HFF-Myc (cell line): ENCODE data around the gene KIF2C.
"Not testable (repeated sequence)": the region's sequence is repeated elsewhere in the genome, so short reads cannot be mapped to it uniquely, and the experiment has no call there.

Experiments used
- DNase-seq: peaks from one replicate; pipeline ENCODE4 v3.0.0-alpha.2; 2011; ENCODE audit warnings: low read depth; ENCODE audit errors: extremely low read depth
- H3K4me3 ChIP-seq: replicated peaks from 2 replicates; pipeline ENCODE4 v1.5.1; 2011; ENCODE audit warnings: low read depth, mild to moderate bottlenecking, control low read depth, low read length
- TF ChIP-seq, protein P1 (sequence below): IDR thresholded peaks from 2 replicates; pipeline ENCODE4 v1.5.1; 2012; ENCODE audit warnings: mild to moderate bottlenecking, low read depth, low read length, control low read depth; ENCODE audit errors: missing control alignments

Gene KIF2C

GRCh38 chr1:44760876-44761275 is 21.2 kb downstream of the KIF2C start:
- H3K4me3 ChIP-seq: no peak overlapping the region
- no peak for DNase-seq
- TF ChIP-seq, protein P1, sequence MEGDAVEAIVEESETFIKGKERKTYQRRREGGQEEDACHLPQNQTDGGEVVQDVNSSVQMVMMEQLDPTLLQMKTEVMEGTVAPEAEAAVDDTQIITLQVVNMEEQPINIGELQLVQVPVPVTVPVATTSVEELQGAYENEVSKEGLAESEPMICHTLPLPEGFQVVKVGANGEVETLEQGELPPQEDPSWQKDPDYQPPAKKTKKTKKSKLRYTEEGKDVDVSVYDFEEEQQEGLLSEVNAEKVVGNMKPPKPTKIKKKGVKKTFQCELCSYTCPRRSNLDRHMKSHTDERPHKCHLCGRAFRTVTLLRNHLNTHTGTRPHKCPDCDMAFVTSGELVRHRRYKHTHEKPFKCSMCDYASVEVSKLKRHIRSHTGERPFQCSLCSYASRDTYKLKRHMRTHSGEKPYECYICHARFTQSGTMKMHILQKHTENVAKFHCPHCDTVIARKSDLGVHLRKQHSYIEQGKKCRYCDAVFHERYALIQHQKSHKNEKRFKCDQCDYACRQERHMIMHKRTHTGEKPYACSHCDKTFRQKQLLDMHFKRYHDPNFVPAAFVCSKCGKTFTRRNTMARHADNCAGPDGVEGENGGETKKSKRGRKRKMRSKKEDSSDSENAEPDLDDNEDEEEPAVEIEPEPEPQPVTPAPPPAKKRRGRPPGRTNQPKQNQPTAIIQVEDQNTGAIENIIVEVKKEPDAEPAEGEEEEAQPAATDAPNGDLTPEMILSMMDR: no peak

DNA sequence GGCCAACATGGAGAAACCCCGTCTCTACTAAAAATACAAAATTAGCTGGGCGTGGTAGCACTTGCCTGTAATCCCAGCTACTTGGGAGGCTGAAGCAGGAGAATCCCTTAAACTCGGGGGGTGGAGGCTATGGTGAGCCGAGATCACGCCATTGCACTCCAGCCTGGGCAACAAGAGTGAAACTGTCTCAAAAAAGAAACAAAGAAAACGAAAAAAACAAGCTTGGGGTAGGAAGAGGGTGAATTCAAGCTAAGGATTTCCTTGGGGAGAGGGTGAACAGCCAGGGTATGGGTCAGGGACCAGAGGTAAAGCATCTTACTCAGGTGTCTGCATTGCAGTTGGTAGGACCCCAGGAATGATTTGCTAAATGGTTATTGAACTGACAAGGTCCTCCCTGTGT is 26.8 kb downstream of the KIF2C start:
- DNase-seq, H3K4me3 ChIP-seq: not testable (repeated sequence)

DNA sequence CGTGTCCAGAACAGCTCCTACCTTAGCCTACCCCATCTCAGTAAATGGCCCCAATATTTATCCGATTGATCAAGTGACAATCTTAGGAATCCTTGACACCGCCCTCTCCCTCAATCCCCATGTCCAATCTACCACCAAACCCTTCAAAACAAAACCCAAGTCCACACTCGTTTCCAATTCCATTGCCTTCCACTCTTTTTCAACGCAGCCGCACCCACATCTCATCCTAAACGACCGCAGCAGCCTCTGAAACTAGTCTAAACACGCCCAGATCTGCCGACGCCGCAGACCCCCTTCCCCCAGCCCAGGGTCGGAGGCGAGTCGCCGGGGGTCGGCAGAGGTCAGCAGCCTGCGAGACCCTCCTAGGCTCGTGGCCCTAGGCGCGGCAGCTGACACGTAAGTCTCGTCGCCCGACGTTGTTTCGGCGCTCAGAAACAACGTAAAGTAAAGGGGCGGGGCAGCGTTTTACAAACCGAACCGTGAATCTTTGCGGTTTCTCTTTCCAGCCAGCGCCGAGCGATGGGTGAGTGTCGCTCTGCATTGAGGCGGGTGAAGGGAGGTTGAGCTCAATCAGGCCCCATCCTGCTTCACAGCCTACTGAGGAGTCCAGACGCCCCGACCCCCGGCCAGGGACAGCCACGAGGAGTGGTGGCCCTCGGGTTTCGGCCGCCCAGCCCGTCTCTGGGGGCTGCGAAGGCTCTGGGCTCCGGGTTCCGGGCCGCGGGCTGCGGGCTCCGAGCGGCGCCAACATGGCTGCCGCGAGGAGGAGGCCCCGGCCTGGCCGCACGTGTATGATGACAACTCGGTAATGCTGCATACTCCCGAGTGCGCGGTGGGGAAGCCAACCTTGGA is 35.7 kb downstream of the KIF2C start, which contains the start of gene RPS8:
Gene RPS8, plus strand, starts transcription at position 463 of the 852 bp plus-strand sequence. Its CDS starts 57 bp downstream, at position 520.
- TF ChIP-seq, protein P1: no peak
- H3K4me3 ChIP-seq: peak within 1 kb of the TSS; percentile 100
- DNase-seq: peak; percentile 78

DNA sequence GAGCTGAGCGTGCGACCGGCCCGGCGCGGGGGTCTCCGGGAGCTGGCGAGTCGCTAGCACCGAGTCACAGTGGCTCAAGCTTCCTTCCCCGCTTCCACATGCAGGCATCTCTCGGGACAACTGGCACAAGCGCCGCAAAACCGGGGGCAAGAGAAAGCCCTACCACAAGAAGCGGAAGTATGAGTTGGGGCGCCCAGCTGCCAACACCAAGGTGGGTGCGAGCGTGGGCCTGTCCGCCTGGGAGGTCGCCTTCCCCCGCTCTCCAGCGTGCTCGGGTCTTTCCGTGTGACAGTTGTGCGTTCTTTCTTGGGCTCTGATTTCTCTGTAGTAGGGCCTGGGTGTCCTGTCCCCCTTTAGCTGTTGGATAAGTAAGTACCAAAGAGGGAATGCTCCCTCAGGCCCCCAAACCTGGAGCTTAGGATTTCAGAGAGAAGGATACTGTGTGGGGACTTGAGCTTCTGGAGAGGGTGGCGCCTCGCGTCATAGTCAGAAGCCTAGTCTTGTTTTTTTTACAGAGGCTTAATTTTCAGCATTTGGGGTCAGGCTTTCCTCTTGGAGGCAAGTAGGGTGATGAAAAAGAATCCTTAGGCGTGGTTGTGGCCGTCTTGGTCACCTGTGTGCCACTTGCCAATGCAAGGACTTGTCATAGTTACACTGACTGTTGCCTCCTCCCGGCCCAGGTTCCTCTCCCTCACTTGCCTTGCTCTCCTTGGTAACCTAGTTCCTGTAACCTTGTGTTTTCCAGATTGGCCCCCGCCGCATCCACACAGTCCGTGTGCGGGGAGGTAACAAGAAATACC is 36.5 kb downstream of the KIF2C start:
- peak overlapping the region; percentile 100 for H3K4me3 ChIP-seq
- TF ChIP-seq, protein P1: no peak
- DNase-seq: no peak

- no peak for DNase-seq
- TF ChIP-seq, protein P1: no peak
- H3K4me3 ChIP-seq: peak overlapping the region; percentile 100
Observed at GRCh38 chr1:44776730-44777068, 37.1 kb downstream of the KIF2C start.

DNA sequence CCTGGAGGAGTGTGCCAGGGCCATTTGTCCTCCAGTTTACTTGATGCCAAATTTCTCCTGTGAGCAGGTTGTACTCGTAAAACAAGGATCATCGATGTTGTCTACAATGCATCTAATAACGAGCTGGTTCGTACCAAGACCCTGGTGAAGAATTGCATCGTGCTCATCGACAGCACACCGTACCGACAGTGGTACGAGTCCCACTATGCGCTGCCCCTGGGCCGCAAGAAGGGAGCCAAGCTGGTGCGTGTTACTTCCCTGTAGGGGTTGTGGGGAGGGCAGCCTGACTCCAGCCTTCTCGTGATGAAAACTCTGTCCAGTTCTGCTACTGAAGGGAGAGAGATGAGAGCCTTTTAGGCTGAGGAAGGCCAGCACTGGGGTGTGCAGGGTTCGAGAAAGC is 37.9 kb downstream of the KIF2C start:
- TF ChIP-seq, protein P1: no peak
- no peak for DNase-seq
- H3K4me3 ChIP-seq: peak overlapping the region; percentile 100

- TF ChIP-seq, protein P1: no peak
- peak overlapping the region; percentile 100 for H3K4me3 ChIP-seq
- DNase-seq: no peak
Observed at GRCh38 chr1:44777969-44778635, 38.5 kb downstream of the KIF2C start.
